A549 (cell line): Measurements from ENCODE around the gene PHTF2. TPM values are rescaled to one million over a fixed set of nuclear protein-coding genes. Genes with fewer than 3 reads are reported as not detected.

Source experiments
- ATAC-seq, 2 experiments: fragments of 200-7000 bp in 1 of 2; fragments of >200 bp in 1 of 2; cut with Nextera tagmentation in 1 of 2; cut with Tn5 transposase in 1 of 2; 3 replicates each; pipeline versions ENCODE4 v1.8.0 to v1.9.1; 2018 to 2020; ENCODE audit warnings: mild to moderate bottlenecking in 1 of 2, moderate library complexity in 1 of 2
- CTCF ChIA-PET: fragments of 300-600 bp; sonication (Branson Sonifier 250); formaldehyde crosslinking; extraction: SDS; loops from one replicate; lab custom pipeline; 2021; ENCODE audit warnings: antibody characterized with exemption, inconsistent platforms; lab: Yijun Ruan, JAX
- POLR2A ChIA-PET: fragments of 350-600 bp; formaldehyde crosslinking; extraction: SDS; loops from one replicate; lab custom pipeline; 2021; ENCODE audit warnings: antibody characterized with exemption, inconsistent platforms; lab: Yijun Ruan, JAX
- DNase-seq, 2 experiments: peaks; one replicate each; pipeline versions ENCODE4 v3.0.0 to v3.0.0-alpha.2; 2011 to 2016; ENCODE audit warnings: low read depth in 1 of 2, low spot score in 1 of 2
- FAIRE-seq: peaks from 2 replicates; lab custom pipeline; 2011; peaks lifted over from hg19 to GRCh38; lab: Jason Lieb, UNC
- H3K27ac ChIP-seq, 2 experiments: fragments of >200 bp; sonication (Bioruptor Twin); formaldehyde crosslinking; 3 replicates each; pipeline ENCODE4 v1.5.1; 2016 to 2017
- H3K4me1 ChIP-seq: fragments of >200 bp; sonication (Bioruptor Twin); formaldehyde crosslinking; 3 replicates; pipeline ENCODE4 v1.6.1; 2016
- H3K4me2 ChIP-seq: fragments of >200 bp; sonication (Bioruptor Twin); formaldehyde crosslinking; 3 replicates; pipeline ENCODE4 v1.6.1; 2016
- H3K4me3 ChIP-seq: fragments of >200 bp; sonication (Bioruptor Twin); formaldehyde crosslinking; 3 replicates; pipeline ENCODE4 v1.5.1; 2016
- H3K9me3 ChIP-seq: fragments of >200 bp; sonication (Bioruptor Twin); formaldehyde crosslinking; 3 replicates; pipeline ENCODE4 v1.6.1; 2016
- BHLHE40 ChIP-seq: IDR thresholded peaks from 2 replicates; pipeline ENCODE4 v1.6.1; 2012; ENCODE audit warnings: low read depth, low read length, inconsistent platforms
- GATA3 ChIP-seq: IDR thresholded peaks from 2 replicates; pipeline ENCODE4 v1.6.1; 2012; ENCODE audit warnings: borderline replicate concordance
- HDAC2 ChIP-seq: fragments of 200-600 bp; sonication (generic); IDR thresholded peaks from 2 replicates; pipeline ENCODE4 v1.6.1; 2016
- HEYL ChIP-seq: fragments of 250-450 bp; sonication (Bioruptor Pico); IDR thresholded peaks from 2 replicates; pipeline ENCODE4 v1.8.0; 2021; ENCODE audit warnings: mild to moderate bottlenecking, moderate library complexity
- HOXA7 ChIP-seq: fragments of 250-450 bp; sonication (Bioruptor Pico); IDR thresholded peaks from 2 replicates; pipeline ENCODE4 v1.5.0; 2020; ENCODE audit warnings: mild to moderate bottlenecking, moderate library complexity
- JUNB ChIP-seq: fragments of >200 bp; sonication (Bioruptor Twin); formaldehyde crosslinking; IDR thresholded peaks from 2 replicates; pipeline ENCODE4 v1.6.1; 2016
- KDM1A ChIP-seq: fragments of 200-600 bp; sonication (generic); IDR thresholded peaks from 2 replicates; pipeline ENCODE4 v1.6.1; 2016; ENCODE audit warnings: low read depth, mild to moderate bottlenecking
- MAFK ChIP-seq: fragments of 450-650 bp; IDR thresholded peaks from 2 replicates; pipeline ENCODE4 v1.6.1; 2014; ENCODE audit not compliant: partially characterized antibody
- MAZ ChIP-seq: fragments of 150-350 bp; IDR thresholded peaks from 2 replicates; pipeline ENCODE4 v1.6.1; 2014; ENCODE audit warnings: antibody characterized with exemption, low read depth, low read length, borderline replicate concordance
- NR3C1 ChIP-seq: fragments of >200 bp; sonication (Bioruptor Twin); formaldehyde crosslinking; IDR thresholded peaks from 3 replicates; pipeline ENCODE4 v1.6.1; 2017
- POLR2AphosphoS2 ChIP-seq: conservative IDR thresholded peaks from 2 replicates; pipeline ENCODE4 v1.6.1; 2012; ENCODE audit warnings: low read length, improper control_type of control experiment, inconsistent platforms
- RCOR1 ChIP-seq: fragments of 150-350 bp; IDR thresholded peaks from 2 replicates; pipeline ENCODE4 v1.6.1; 2014; ENCODE audit warnings: antibody characterized with exemption, low read length, low read depth
- TFCP2L1 ChIP-seq: fragments of 250-450 bp; sonication (Bioruptor Pico); IDR thresholded peaks from 2 replicates; pipeline ENCODE4 v1.5.0; 2021; ENCODE audit warnings: mild to moderate bottlenecking
- TP53 ChIP-seq: fragments of 250-450 bp; sonication (Bioruptor Pico); IDR thresholded peaks from 2 replicates; pipeline ENCODE4 v1.5.0; 2021; ENCODE audit warnings: mild to moderate bottlenecking, moderate library complexity
- ZFP36 ChIP-seq: fragments of 450-650 bp; IDR thresholded peaks from 2 replicates; pipeline ENCODE4 v1.6.1; 2014; ENCODE audit warnings: borderline replicate concordance; ENCODE audit not compliant: partially characterized antibody
- WGBS: methylation state at CpG from one replicate; pipeline ENCODE4 v1.1.6; 2017; ENCODE audit errors: missing lambda C conversion rate; 5-methylcytosine and 5-hydroxymethylcytosine counted together
- polyA plus RNA-seq, 4 experiments: library from polyadenylated mRNA; depleted of rRNA in 3 of 4; stranded (reverse); fragments of >200 nt; fragmentation: RNase III in 1 of 4; extraction: RNeasy Plus Mini Kit Qiagen cat#74134 plus additional on column Dnase treatment in 1 of 4; gene quantifications; 2 replicates in 3 of 4; 3 replicates in 1 of 4; pipeline ENCODE4 v1.2.3, GENCODE V29; 2011 to 2017
- TF ChIP-seq, protein P1 (sequence below): fragments of 150-350 bp; IDR thresholded peaks from 2 replicates; pipeline ENCODE4 v1.6.1; 2014; ENCODE audit warnings: low read depth, mild to moderate bottlenecking, low read length
- TF ChIP-seq, protein P2 (sequence below): IDR thresholded peaks from 2 replicates; pipeline ENCODE4 v1.6.1; 2012; ENCODE audit warnings: low read depth, borderline replicate concordance
- TF ChIP-seq, protein P3 (sequence below): fragments of >200 bp; sonication (Bioruptor Twin); formaldehyde crosslinking; IDR thresholded peaks from 3 replicates; pipeline ENCODE4 v1.6.1; 2016
- TF ChIP-seq, protein P4 (sequence below): fragments of 200-600 bp; sonication (generic); IDR thresholded peaks from 2 replicates; pipeline ENCODE4 v1.6.1; 2016; ENCODE audit warnings: antibody characterized with exemption, mild to moderate bottlenecking, moderate library complexity
- TF ChIP-seq, protein P5 (sequence below): IDR thresholded peaks from 2 replicates; pipeline ENCODE4 v1.6.1; 2012
- TF ChIP-seq, protein P6 (sequence below): fragments of 450-650 bp; IDR thresholded peaks from 2 replicates; pipeline ENCODE4 v1.6.1; 2014; ENCODE audit warnings: antibody characterized with exemption
- TF ChIP-seq, protein P7 (sequence below): IDR thresholded peaks from 2 replicates; pipeline ENCODE4 v1.6.1; 2012

PHTF2 gene
- polyA plus RNA-seq, 2 of the 4 experiments (the other 2 are of a cell fraction): 14.5 to 41.6 TPM

DNA sequence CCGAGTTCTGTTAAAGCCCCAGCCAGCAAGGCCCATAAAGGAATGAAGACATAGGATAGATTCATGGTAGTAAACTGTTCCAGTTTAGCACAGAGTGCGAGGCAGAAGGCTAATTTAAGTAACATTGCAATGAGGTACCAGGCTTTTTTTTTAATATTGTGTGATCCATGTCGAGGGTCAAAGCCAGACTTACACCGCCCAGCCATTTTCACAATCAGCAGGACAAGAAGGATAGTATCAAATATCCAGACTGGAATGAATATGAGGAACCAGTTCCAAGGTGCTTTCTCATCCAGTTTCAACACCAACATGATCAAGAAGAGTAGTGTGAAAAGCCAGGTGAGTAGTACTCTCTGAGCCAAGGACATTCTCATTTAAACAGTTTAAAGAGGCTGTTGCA lies 4.6 kb upstream of the PHTF2 start:
- 89% methylated on average over 4 of the region's 4 CpGs for WGBS
- POLR2A ChIA-PET: no interaction called here
- ATAC-seq: no peak
- Histone ChIP-seq H3K4me3 (no peak overlapping the region), H3K4me2 (no peak overlapping the region), H3K9me3 (no peaks in the 10 kb centered on the region), H3K4me1 (peaks cover 24% of the 10 kb centered on the region), H3K27ac (no peak overlapping the region)
- CTCF ChIA-PET: no interaction called here
- FAIRE-seq: no peak
- TF ChIP-seq JUNB: no peak
- DNase-seq: no peak

DNA sequence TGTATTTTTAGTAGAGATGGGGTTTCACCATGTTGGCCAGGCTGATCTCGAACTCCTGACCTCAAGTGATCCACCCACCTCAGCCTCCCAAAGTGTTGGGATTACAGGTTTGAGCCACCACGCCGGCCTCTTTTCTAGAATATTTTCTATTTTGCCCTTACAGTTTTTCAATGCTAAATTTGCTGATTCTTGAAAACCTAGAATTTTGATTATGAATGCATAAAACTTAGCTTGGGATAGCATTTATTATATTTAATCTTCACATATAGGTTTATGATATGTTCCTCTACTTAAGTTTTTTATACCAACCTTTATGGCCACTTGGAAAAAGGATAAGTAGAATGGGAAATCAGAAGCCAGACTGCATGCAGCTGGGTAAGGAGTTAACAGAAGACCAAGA lies 2.5 kb upstream of the PHTF2 start:
- no peak for FAIRE-seq
- TF ChIP-seq, protein P1, sequence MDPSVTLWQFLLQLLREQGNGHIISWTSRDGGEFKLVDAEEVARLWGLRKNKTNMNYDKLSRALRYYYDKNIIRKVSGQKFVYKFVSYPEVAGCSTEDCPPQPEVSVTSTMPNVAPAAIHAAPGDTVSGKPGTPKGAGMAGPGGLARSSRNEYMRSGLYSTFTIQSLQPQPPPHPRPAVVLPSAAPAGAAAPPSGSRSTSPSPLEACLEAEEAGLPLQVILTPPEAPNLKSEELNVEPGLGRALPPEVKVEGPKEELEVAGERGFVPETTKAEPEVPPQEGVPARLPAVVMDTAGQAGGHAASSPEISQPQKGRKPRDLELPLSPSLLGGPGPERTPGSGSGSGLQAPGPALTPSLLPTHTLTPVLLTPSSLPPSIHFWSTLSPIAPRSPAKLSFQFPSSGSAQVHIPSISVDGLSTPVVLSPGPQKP: no peak
- TF ChIP-seq, protein P2, sequence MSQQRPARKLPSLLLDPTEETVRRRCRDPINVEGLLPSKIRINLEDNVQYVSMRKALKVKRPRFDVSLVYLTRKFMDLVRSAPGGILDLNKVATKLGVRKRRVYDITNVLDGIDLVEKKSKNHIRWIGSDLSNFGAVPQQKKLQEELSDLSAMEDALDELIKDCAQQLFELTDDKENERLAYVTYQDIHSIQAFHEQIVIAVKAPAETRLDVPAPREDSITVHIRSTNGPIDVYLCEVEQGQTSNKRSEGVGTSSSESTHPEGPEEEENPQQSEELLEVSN: no peak
- TF ChIP-seq HOXA7 (CRISPR knock-in tag) (no peak), HEYL (CRISPR knock-in tag) (no peak), POLR2AphosphoS2 (no peak), KDM1A (no peak), ZFP36 (no peak), MAFK (peak; percentile 47)
- TF ChIP-seq, protein P3, sequence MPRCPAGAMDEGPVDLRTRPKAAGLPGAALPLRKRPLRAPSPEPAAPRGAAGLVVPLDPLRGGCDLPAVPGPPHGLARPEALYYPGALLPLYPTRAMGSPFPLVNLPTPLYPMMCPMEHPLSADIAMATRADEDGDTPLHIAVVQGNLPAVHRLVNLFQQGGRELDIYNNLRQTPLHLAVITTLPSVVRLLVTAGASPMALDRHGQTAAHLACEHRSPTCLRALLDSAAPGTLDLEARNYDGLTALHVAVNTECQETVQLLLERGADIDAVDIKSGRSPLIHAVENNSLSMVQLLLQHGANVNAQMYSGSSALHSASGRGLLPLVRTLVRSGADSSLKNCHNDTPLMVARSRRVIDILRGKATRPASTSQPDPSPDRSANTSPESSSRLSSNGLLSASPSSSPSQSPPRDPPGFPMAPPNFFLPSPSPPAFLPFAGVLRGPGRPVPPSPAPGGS: no peak
- TF ChIP-seq, all 56 proteins: peak for 1
- no peak for DNase-seq
- Histone ChIP-seq H3K4me3 (no peak overlapping the region), H3K4me1 (peaks cover 33% of the 10 kb centered on the region), H3K27ac (no peak overlapping the region), H3K4me2 (no peak overlapping the region; the same call in 2 of the 3 replicates), H3K9me3 (no peaks in the 10 kb centered on the region)
- CTCF ChIA-PET: no interaction called here
- ATAC-seq: no peak
- POLR2A ChIA-PET: no interaction called here
- 94% methylated on average over 3 of the region's 3 CpGs for WGBS

DNA sequence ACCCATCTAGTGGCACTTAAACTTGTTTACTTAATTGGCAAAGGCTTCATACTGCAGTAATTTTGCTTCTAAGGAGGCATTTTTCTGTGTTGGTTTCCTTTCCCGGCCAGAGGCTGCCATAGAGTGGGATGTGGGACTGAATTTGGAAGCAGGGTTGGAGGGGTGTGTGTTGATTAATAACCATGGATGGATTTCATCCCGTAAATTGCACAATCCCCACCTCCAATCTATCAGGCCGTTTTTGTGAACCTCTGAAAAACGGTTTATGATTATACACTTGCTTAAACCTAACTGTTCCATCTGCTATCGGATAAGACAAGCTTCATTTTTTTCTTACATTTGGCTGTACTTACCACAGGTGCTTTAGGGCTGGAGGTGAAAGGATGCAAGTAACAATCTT lies 1.6 kb upstream of the PHTF2 start:
- peaks cover 24% of the 10 kb centered on the region for H3K4me1 ChIP-seq
- ATAC-seq (no peak), DNase-seq (no peak), FAIRE-seq (no peak)
- peak overlapping the region; percentile 97 for H3K4me2 ChIP-seq
- POLR2A ChIA-PET: no interaction called here
- 46% methylated on average over 5 of the region's 5 CpGs for WGBS
- no peaks in the 10 kb centered on the region for H3K9me3 ChIP-seq
- peak overlapping the region; percentile 98 for H3K4me3 ChIP-seq
- CTCF ChIA-PET: no interaction called here
- TF ChIP-seq TP53 (CRISPR knock-in tag) (no peak), HDAC2 (no peak), JUNB (no peak), MAFK (no peak), NR3C1 (no peak), HEYL (CRISPR knock-in tag) (no peak), MAZ (no peak), TFCP2L1 (CRISPR knock-in tag) (no peak), GATA3 (no peak), KDM1A (no peak), RCOR1 (no peak), BHLHE40 (no peak)
- TF ChIP-seq, protein P4, sequence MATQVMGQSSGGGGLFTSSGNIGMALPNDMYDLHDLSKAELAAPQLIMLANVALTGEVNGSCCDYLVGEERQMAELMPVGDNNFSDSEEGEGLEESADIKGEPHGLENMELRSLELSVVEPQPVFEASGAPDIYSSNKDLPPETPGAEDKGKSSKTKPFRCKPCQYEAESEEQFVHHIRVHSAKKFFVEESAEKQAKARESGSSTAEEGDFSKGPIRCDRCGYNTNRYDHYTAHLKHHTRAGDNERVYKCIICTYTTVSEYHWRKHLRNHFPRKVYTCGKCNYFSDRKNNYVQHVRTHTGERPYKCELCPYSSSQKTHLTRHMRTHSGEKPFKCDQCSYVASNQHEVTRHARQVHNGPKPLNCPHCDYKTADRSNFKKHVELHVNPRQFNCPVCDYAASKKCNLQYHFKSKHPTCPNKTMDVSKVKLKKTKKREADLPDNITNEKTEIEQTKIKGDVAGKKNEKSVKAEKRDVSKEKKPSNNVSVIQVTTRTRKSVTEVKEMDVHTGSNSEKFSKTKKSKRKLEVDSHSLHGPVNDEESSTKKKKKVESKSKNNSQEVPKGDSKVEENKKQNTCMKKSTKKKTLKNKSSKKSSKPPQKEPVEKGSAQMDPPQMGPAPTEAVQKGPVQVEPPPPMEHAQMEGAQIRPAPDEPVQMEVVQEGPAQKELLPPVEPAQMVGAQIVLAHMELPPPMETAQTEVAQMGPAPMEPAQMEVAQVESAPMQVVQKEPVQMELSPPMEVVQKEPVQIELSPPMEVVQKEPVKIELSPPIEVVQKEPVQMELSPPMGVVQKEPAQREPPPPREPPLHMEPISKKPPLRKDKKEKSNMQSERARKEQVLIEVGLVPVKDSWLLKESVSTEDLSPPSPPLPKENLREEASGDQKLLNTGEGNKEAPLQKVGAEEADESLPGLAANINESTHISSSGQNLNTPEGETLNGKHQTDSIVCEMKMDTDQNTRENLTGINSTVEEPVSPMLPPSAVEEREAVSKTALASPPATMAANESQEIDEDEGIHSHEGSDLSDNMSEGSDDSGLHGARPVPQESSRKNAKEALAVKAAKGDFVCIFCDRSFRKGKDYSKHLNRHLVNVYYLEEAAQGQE: no peak
- TF ChIP-seq, protein P5, sequence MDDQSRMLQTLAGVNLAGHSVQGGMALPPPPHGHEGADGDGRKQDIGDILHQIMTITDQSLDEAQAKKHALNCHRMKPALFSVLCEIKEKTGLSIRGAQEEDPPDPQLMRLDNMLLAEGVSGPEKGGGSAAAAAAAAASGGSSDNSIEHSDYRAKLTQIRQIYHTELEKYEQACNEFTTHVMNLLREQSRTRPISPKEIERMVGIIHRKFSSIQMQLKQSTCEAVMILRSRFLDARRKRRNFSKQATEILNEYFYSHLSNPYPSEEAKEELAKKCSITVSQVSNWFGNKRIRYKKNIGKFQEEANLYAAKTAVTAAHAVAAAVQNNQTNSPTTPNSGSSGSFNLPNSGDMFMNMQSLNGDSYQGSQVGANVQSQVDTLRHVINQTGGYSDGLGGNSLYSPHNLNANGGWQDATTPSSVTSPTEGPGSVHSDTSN: no peak
- TF ChIP-seq, protein P6, sequence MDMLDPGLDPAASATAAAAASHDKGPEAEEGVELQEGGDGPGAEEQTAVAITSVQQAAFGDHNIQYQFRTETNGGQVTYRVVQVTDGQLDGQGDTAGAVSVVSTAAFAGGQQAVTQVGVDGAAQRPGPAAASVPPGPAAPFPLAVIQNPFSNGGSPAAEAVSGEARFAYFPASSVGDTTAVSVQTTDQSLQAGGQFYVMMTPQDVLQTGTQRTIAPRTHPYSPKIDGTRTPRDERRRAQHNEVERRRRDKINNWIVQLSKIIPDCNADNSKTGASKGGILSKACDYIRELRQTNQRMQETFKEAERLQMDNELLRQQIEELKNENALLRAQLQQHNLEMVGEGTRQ: no peak
- TF ChIP-seq, protein P7, sequence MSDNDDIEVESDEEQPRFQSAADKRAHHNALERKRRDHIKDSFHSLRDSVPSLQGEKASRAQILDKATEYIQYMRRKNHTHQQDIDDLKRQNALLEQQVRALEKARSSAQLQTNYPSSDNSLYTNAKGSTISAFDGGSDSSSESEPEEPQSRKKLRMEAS: no peak
- H3K27ac ChIP-seq: no peak overlapping the region; a peak in 1 of 6 replicates
